Measurements from ENCODE around the gene NRAP.

- TF ChIP-seq, protein P1, sequence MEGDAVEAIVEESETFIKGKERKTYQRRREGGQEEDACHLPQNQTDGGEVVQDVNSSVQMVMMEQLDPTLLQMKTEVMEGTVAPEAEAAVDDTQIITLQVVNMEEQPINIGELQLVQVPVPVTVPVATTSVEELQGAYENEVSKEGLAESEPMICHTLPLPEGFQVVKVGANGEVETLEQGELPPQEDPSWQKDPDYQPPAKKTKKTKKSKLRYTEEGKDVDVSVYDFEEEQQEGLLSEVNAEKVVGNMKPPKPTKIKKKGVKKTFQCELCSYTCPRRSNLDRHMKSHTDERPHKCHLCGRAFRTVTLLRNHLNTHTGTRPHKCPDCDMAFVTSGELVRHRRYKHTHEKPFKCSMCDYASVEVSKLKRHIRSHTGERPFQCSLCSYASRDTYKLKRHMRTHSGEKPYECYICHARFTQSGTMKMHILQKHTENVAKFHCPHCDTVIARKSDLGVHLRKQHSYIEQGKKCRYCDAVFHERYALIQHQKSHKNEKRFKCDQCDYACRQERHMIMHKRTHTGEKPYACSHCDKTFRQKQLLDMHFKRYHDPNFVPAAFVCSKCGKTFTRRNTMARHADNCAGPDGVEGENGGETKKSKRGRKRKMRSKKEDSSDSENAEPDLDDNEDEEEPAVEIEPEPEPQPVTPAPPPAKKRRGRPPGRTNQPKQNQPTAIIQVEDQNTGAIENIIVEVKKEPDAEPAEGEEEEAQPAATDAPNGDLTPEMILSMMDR (IDR thresholded peaks at IDR 0.05): no peak
- no peak for TF ChIP-seq ZFX (IDR thresholded peaks at IDR 0.05; ENCODE audit: borderline replicate concordance)
Observed at GRCh38 chr10:113690749-113691148, 26.9 kb upstream of the NRAP start.

Measured in 22Rv1 (cell line).